HG02678 (cell line): ENCODE measurements around the gene IMPA2.
"Not testable (repeated sequence)": the region's sequence is repeated elsewhere in the genome, so short reads cannot be mapped to it uniquely, and the experiment has no call there.

Source experiments
- ATAC-seq: cut with Tn5 transposase; IDR thresholded peaks from one replicate; pipeline ENCODE4 v1.9.1; 2021; ENCODE audit warnings: mild to moderate bottlenecking, moderate library complexity; ENCODE audit not compliant: unreplicated experiment

Gene IMPA2

DNA sequence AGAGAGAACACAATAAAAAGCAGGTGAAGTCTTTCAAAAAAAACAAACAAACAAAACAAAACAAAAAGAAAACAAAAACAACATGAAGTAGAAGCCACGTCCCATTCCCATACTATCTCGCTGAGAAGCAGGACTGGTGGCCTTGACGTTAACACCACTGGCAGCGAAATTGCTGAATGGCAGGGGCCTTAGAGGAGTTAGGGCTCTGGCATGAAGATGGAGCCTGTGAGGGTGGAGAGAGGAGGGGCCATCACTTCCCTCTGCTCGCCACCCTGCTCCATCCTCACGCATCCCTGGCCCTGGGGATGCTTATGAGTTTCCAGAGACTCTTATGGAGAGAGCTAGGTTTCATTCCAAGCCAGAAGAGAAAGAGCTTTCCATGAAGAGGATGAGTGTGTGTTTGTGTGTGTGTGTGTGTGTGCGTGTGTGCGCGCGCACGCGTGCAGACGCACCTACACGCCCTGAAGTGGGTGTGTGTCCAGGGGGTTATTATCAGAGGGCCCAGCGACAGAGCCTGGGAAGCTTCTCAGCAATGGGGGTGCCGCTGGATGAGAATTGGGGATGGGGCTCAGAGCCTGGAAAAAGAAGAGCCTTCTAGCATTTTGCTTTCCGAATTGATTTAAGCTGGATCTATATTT is 20.4 kb upstream of the IMPA2 start:
- no peak for ATAC-seq

DNA sequence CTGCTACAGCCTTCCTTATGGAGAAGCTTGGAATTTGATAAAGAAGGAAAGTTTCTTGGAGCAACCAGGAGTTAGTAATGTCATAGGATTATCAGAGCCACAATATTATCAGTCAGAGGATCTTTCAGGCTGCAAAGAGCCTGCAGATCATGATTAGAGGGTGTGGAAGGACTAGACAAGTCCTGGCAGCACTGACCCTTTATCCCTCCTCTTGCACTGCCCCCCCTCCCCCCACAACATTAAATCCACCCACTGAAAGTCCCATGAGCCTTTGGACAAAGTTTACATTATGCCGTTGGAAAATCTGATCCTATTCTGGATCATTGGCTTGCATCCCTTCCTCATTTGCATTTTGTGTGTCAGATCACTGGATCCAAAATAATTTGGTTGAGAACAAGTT is 18.7 kb upstream of the IMPA2 start:
- ATAC-seq, result no peak

DNA sequence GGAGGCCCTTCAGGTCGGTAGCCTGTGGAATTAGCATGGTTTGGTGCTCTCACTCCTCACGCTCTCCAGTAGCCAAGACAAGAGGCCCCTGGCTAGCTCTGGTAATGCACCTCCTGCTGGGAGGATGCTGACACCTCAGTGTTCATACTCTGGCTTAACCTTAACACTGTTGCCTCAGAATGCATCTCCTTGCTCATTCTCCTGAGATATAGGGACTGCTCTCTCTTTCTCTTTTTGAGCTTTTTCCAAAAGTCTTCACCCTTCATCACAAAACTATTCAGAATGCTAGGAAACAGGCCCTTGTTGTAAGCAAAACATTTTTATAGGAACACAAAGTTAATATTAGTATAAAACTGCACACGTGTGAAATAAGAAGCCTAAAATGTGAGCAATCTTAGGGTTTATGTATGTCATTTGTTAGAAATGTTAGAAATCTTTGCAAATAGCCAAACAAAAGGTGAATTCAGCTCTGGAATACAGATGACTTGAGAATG is 17.3 kb upstream of the IMPA2 start:
- ATAC-seq, result no peak

DNA sequence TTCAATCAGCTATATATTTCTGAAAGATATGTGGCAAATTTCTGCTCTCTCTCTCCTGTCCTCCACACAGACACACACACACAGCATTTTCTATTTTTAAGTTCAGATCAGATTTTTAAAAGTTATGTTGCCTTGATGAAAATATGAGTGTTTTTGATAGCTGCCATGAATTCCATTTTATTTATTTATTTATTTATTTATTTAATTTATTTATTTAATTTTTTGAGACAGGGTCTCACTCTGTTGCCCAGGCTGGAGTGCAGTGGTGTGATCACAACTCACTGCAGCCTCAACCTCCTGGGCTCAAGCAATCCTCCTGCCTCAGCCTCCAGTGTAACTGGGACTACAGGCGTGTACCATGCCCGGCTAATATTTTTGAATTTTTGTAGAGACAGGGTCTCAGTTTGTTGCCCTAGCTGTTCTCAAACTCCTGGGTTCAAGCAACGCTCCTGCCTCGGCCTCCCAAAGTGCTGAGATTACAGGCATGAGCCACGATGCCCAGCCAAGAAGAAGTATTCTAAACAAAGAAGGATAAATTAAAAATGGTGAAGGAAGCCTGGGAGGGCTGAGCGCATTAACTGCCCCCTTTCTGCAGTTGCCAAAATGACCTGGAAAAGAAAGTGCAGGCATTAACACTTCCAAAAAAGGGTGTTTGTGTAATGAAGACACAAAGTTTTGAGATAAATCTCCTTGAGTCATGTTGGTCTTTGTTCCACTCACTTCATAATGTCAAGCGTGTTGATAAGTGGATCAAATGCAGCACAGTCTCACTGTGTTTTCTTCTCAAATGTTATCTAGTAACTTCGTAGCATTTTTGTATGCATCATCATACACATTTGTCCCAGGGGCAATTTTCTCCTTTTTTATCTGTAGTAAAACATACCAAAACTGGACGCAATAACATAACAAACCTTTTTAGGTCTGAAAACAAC is 11.1 kb upstream of the IMPA2 start:
- ATAC-seq, result no peak

DNA sequence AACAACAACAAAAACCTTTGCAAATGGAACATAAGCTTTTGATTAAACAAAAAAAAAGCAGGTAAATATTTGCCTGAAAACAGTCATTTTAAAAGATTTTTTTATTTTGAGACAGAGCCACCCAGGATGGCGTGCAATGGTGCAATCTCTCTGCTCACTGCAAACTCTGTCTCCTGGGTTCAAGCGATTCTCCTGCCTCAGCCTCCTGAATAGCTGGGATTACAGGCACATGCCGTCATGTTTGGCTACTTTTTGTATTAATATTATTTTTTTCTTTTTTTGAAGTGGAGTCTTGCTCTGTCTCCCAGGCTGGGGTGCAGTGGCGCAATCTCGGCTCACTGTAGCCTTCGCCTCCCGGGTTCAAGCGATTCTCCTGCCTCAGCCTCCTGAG is 10.5 kb upstream of the IMPA2 start:
- ATAC-seq, result not testable (repeated sequence)

DNA sequence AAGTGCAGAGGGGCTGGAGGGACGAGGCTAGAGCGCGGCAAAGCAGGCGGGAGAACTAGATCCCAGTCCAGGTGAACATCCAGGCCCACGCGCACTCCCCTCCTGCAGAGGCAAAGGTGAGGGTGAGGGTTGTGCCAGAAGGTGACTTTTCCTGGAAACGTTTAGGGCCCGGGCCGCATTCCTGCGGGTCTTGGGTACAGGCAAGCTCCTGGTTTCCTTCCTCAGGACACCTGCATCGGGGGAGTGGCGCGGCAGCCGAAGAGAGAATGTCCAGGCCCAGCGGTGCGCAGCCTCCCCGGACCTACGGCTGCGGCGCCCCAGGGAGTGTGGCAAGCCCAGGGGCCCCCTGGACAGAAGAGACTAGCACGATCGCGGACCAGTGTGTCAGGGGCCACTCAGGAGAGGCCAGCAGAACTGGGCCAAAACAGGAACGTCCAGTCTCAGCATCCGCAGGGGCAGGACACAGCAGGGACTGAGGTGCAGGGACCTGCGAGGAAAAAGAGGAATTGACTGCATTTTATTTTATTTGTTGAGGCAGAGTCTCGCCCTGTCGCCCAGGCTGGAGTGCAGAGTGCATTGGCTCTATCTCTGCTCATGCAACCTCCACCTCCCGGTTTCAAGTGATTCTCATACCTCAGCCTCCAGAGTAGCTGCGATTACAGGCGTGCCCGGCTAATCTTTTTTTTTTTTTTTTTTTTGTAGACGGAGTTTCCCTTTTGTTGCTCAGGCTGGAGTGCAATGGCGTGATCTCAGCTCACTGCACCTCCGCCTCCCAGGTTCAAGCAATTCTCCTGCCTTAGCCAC is 8.7 kb upstream of the IMPA2 start:
- no peak for ATAC-seq

DNA sequence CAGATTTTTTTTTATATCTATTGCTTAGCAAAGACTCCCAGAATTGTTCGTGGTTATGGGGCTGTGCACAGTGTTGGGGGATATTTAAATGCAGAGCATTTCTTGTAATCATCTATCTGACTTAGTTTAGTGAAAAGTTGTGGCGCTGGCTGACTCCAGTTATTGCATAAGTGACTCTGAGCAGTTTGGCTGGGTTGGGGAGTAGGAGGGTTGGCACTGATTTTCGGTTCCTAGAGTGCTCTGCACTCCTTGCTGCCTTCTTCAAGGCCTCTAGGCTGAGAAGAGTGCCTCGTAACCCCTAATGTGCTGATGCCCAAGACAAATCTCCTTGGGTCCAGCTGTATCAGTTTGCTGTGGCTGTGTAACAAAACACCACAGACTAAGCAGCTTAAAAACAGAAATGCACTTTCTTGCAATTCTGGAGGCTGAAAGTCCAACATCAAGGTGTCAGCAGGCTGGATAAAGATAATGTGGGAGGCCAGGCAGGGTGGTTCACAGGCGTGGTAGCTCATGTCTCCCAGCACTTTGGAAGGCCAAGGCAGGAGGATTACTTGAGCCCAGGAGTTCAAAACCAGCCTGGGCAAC is 6.5 kb upstream of the IMPA2 start:
- ATAC-seq, result no peak

DNA sequence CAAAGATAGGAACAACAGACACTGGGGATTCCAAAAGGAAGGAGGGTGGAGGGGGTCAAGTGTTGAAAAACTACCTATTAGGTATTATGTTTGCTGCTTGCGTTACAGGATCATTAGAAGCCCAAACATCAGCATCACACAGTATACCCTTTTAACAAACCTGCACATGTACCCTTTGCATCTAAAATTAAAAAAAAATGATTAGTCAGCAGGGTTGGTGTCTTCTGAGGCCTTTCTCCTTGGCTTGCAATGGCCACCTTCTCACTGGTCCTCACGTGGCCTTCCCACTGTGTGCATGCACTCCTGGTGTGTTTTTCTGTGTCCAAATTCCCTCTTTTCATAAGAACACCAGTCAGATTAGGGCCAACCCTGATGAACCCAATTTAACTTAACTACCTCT is 5.6 kb upstream of the IMPA2 start:
- ATAC-seq, result no peak

DNA sequence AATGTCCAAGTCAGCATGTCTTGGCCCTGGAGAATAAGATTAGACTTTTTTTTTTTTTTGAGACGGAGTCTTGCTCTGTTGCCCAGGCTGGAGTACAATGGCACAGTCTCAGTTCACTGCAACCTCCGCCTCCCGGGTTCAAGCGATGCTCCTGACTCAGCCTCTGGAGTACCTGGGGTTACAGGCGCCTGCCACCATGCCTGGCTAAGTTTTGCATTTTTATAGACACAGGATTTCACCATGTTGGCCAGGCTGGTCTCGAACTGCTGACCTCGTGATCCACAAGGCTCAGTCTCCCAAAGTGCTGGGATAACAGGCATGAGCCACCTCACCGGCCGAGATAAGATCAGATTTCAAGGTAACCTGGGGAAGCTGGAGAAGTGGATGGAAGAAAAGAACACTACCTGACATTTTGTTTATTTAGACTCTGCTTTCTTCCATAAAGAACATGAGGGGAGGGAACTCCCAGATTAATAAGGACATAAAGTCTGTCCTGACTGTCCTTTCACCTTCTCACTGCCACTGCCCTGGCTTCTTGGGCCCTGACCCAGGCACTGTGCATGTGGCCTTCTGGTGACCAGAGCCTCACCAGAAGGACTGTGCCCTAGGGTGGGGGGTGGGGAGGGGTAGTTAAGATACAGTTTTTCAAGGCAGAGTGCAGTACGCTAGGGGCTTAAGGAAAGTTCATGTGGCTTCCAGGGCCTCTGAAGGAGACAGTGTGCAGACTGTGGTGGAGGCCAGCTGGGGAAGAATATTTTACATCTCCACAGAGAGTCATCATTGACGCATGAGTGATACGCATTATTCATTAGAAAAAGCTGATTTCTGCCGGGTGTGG is 4.8 kb upstream of the IMPA2 start:
- no peak for ATAC-seq

DNA sequence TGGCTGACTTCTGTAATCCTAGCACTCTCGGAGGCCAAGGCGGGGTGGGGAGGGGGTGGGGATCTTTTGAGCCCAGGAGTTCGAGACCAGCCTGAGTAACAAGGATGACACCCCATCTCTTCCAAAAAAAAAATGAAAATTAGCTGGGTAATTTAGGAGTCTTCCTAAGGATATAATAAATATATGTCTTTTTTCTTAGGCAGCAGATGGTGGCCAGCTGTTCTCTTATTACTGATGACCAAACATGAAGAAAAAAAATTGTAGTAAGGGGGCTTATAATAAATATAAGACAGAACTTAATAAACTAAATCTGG is 4.2 kb upstream of the IMPA2 start:
- ATAC-seq, result no peak

DNA sequence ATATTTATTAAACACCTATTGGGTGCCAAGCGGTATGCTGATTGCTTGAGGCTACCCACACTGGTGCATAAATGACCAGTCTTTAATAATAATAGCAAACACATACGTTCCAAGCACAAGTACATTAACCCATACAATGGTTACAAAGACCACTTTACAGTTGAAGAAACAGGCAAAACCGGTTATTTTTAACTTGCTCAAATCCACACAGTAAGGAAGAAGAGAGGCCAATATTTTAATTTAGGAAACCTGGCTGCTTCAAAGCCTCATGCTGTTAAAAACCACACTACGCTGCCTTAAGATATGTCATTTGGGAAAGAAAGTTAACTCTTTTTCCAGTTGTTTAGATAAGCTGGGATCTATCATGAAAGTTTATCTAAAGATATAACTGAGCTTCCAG is 2.4 kb upstream of the IMPA2 start:
- no peak for ATAC-seq

DNA sequence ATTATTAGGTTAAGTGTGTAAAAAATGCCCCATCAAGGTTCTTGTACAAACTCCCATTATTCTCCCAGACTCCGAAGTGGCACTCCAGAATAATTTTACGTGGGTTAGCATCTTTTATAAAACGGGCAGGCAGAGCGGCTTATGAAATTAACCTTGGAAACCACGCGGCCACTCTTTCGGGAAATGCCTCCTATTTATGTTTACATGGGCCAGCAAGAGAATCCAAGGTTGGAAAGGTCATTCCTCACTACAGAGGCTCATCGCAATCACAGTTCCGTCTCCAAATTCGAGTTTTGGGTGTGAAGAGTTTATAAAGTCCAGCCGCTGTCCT is 1.2 kb upstream of the IMPA2 start:
- ATAC-seq, result no peak

DNA sequence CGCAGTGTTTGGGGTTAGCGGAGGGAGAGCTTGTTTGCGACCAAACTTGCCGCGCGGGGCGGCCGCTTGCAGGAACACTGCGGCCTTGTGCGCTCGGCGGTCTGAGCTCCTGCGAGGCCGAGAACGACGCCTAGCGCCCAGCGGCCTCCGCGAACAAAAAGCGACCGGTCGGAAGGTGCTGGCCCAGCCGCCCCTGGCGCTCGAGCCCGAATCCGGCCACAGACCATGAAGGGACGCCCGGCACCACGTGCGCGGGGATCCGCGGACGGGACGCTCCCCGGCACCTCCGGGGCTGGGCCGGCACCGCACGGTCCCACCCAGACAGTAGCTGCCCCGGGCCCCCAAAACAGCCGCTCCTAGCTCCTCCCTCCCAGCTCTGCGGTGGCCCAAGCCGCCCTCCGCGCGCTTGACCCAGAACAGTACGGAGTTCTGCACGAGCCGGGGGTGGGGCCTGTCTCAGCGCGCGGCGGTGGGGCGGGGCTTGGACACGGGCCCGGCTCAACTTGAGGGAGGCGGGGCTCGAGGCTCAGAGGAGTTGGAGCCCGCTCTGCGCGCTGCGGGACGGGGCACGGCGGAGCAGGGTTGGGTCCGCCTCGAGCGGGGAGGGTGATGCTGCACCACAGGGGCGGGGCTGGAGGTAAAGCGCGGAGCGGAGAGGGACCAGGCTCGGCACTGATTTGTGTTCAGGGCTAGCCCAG is 664 bp upstream of the IMPA2 start:
- peak; percentile 86 for ATAC-seq

DNA sequence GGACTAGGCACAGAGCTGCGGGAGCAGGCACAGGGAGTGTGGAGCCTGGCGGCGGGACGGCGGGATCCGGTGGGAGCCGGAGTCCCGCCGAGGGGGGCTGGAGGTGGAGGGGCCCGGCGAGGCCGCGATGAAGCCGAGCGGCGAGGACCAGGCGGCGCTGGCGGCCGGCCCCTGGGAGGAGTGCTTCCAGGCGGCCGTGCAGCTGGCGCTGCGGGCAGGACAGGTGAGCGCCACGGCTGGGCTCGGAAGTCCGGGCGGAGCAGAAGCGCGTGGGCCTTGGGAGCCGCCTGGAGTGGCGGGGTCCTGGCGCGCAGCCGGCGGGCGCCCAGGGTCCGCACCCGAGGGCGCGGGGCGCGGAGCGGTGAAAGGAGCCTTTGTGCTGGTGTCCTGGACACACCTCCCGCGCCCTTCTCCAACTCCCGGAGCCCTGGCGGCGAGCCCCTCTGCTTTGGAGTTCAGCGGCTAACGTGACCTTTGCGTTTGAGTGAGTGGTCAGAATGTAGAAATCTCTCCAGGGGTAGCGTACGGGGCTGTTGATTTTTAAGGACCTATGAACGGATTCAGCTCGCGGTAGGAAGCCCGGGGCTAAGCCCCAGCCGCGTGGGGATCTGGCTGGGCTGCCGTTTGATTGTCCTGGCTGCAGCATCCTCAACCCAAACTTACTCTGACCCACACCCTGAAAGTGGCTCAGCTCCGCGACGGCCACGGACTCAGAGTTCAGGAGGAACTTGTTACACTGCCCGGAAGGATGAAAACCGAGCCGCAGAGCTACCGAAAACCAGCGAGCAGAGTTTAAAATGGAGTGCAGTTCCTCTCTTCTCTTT is 448 bp downstream of the IMPA2 start:
- peak; percentile 26 for ATAC-seq

DNA sequence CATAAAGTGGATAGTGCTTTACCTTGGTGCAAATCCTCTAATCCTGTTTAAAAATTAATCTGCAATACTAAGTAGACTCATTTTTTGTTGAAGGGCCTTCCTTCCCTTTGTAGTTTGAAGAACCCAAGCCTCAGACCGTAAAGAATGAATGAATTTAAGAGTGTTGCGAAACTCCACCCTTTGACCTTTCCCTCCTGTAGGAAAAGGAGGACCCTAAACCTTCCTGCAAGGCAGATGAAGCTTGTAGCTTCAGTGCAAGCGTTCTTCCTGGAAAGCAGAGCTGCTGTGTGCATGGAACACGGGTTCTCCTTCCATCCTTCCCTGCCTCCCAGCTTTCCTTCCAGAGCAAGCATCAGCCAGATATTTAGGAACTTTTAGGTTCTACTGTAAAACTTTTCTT is 1.7 kb downstream of the IMPA2 start:
- no peak for ATAC-seq

DNA sequence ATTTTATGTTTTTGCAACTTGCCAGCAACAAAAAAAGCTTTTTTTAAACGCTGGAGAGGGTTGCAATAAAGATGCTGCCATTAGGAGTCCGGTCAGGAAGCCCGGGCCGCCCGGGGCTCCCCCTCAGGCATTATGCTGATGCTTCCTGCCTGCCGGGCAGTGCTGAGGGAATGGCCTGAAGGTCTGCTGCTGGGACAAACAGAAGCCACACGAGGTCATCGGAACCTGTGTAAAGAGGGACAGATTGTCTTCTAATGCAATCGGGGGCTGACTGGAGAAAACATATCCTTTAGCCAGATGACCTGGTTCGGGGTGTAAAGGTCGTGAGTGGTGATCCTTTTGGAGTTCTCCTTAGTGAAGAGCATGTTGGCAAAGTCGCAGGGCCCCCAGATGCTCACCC is 2.3 kb downstream of the IMPA2 start:
- no peak for ATAC-seq

DNA sequence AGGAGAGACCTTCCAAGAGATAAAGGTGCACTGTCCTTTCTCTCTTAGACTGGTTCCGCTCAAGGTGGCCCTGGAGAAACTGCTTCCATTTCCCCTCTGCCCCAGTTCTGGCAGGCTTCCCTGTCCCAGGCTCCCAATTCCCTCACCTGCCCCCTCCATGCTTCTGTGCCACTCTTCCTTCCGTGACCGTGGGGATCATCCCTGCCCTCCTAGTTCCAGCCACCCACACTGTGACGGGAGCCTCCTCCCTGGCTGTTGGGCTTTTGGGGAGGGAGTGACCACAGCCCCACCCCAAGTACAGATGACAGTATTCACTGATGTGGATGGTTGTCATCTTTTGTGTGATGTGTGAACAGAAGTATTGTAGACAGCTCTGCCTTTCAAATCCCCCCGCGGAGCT is 2.8 kb downstream of the IMPA2 start:
- ATAC-seq, result no peak

DNA sequence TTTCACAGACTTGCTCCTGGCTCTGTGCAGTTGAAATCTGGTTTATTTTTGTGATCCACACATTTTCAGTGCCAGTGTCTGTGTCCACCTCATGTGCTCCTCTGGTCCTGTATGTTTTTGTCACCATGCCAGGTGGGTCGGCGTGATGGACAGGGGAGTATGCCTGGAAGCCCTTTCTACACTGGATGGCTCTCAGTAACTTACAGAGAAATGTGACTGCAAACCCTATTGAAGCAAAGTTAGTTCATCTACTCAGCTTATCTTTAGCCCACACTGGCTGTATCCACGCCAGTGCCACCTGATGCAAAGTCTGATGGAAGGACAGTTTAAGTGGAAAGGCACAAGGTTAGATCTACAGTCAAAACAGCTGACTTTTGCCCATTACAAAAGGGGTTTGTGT is 4.3 kb downstream of the IMPA2 start:
- ATAC-seq, result no peak

DNA sequence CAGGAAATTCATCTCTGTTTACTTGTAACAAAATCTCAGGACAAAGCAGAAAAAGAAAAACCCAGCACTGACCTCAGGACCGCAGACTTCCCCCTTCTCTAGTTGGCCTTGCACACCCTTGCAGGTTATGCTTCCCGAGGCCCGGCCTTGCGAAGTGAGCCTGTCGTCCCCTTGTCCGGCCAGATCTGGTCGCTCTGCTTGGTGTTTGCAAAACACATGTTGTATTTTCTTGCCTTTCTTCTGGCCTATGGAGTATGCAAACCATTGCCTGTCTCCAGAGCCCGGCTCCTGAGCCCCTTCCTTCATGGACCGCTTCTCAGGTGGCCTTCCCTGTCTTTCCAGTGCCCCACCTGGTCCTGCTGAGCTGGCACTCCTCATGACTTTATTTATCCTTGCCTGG is 4.8 kb downstream of the IMPA2 start:
- ATAC-seq, result no peak
